ENCODE measurements around the gene CDH2.

The CDH2 gene

GRCh38 chr18:28074076-28074475, 102.9 kb downstream of the CDH2 start:
- Histone ChIP-seq H3K4me1 (ENCODE audit: control insufficient read depth in 2 of 2, insufficient read depth in 2 of 2, low read length in 2 of 2) (no peaks in the 10 kb centered on the region), H3K9ac (ENCODE audit: low read depth in 1 of 2, low read length in 2 of 2) (no peak overlapping the region), H3K36me3 (ENCODE audit: control insufficient read depth in 2 of 2, insufficient read depth in 2 of 2, low read length in 2 of 2) (no peaks in the 10 kb centered on the region), H3K9me3 (ENCODE audit: control insufficient read depth in 2 of 2, low read length in 2 of 2) (no peaks in the 10 kb centered on the region), H3K27ac (ENCODE audit: low read depth in 2 of 2, low read length in 2 of 2) (no peak overlapping the region), H3K27me3 (ENCODE audit: control insufficient read depth in 2 of 2, insufficient read depth in 2 of 2, low read length in 2 of 2) (no peaks in the 10 kb centered on the region), H3K4me3 (ENCODE audit: low read length in 2 of 2) (no peak overlapping the region)

GRCh38 chr18:28073658-28074057, 103.3 kb downstream of the CDH2 start:
- Histone ChIP-seq H3K27ac (ENCODE audit: low read depth in 2 of 2, low read length in 2 of 2) (no peak overlapping the region), H3K27me3 (ENCODE audit: control insufficient read depth in 2 of 2, insufficient read depth in 2 of 2, low read length in 2 of 2) (no peaks in the 10 kb centered on the region), H3K9me3 (ENCODE audit: control insufficient read depth in 2 of 2, low read length in 2 of 2) (no peaks in the 10 kb centered on the region), H3K4me1 (ENCODE audit: control insufficient read depth in 2 of 2, insufficient read depth in 2 of 2, low read length in 2 of 2) (no peaks in the 10 kb centered on the region), H3K4me3 (ENCODE audit: low read length in 2 of 2) (no peak overlapping the region), H3K36me3 (ENCODE audit: control insufficient read depth in 2 of 2, insufficient read depth in 2 of 2, low read length in 2 of 2) (no peaks in the 10 kb centered on the region), H3K9ac (ENCODE audit: low read depth in 1 of 2, low read length in 2 of 2) (no peak overlapping the region)

- Histone ChIP-seq H3K4me3 (ENCODE audit: low read length in 2 of 2) (no peak overlapping the region), H3K27ac (ENCODE audit: low read depth in 2 of 2, low read length in 2 of 2) (no peak overlapping the region), H3K4me1 (ENCODE audit: control insufficient read depth in 2 of 2, insufficient read depth in 2 of 2, low read length in 2 of 2) (no peaks in the 10 kb centered on the region), H3K36me3 (ENCODE audit: control insufficient read depth in 2 of 2, insufficient read depth in 2 of 2, low read length in 2 of 2) (no peaks in the 10 kb centered on the region), H3K27me3 (ENCODE audit: control insufficient read depth in 2 of 2, insufficient read depth in 2 of 2, low read length in 2 of 2) (no peaks in the 10 kb centered on the region), H3K9me3 (ENCODE audit: control insufficient read depth in 2 of 2, low read length in 2 of 2) (no peaks in the 10 kb centered on the region), H3K9ac (ENCODE audit: low read depth in 1 of 2, low read length in 2 of 2) (no peak overlapping the region)
Observed at GRCh38 chr18:28071199-28071598, 105.7 kb downstream of the CDH2 start.

- H3K9me3 ChIP-seq (ENCODE audit: control insufficient read depth in 2 of 2, low read length in 2 of 2), result no peaks in the 10 kb centered on the region
- no peak overlapping the region for H3K27ac ChIP-seq (ENCODE audit: low read depth in 2 of 2, low read length in 2 of 2)
- no peaks in the 10 kb centered on the region for H3K36me3 ChIP-seq (ENCODE audit: control insufficient read depth in 2 of 2, insufficient read depth in 2 of 2, low read length in 2 of 2)
- no peak overlapping the region for H3K4me3 ChIP-seq (ENCODE audit: low read length in 2 of 2)
- H3K4me1 ChIP-seq (ENCODE audit: control insufficient read depth in 2 of 2, insufficient read depth in 2 of 2, low read length in 2 of 2), result no peaks in the 10 kb centered on the region
- H3K27me3 ChIP-seq (ENCODE audit: control insufficient read depth in 2 of 2, insufficient read depth in 2 of 2, low read length in 2 of 2), result no peaks in the 10 kb centered on the region
- no peak overlapping the region for H3K9ac ChIP-seq (ENCODE audit: low read depth in 1 of 2, low read length in 2 of 2)
Observed at GRCh38 chr18:28068207-28068606, 108.7 kb downstream of the CDH2 start.

GRCh38 chr18:28067346-28067745, 109.6 kb downstream of the CDH2 start:
- Histone ChIP-seq H3K4me1 (ENCODE audit: control insufficient read depth in 2 of 2, insufficient read depth in 2 of 2, low read length in 2 of 2) (no peaks in the 10 kb centered on the region), H3K27ac (ENCODE audit: low read depth in 2 of 2, low read length in 2 of 2) (no peak overlapping the region), H3K9ac (ENCODE audit: low read depth in 1 of 2, low read length in 2 of 2) (no peak overlapping the region), H3K9me3 (ENCODE audit: control insufficient read depth in 2 of 2, low read length in 2 of 2) (no peaks in the 10 kb centered on the region), H3K36me3 (ENCODE audit: control insufficient read depth in 2 of 2, insufficient read depth in 2 of 2, low read length in 2 of 2) (no peaks in the 10 kb centered on the region), H3K27me3 (ENCODE audit: control insufficient read depth in 2 of 2, insufficient read depth in 2 of 2, low read length in 2 of 2) (no peaks in the 10 kb centered on the region), H3K4me3 (ENCODE audit: low read length in 2 of 2) (no peak overlapping the region)

- Histone ChIP-seq H3K4me3 (ENCODE audit: low read length in 2 of 2) (no peak overlapping the region), H3K36me3 (ENCODE audit: control insufficient read depth in 2 of 2, insufficient read depth in 2 of 2, low read length in 2 of 2) (no peaks in the 10 kb centered on the region), H3K27ac (ENCODE audit: low read depth in 2 of 2, low read length in 2 of 2) (no peak overlapping the region), H3K9me3 (ENCODE audit: control insufficient read depth in 2 of 2, low read length in 2 of 2) (no peaks in the 10 kb centered on the region), H3K4me1 (ENCODE audit: control insufficient read depth in 2 of 2, insufficient read depth in 2 of 2, low read length in 2 of 2) (no peaks in the 10 kb centered on the region), H3K9ac (ENCODE audit: low read depth in 1 of 2, low read length in 2 of 2) (no peak overlapping the region), H3K27me3 (ENCODE audit: control insufficient read depth in 2 of 2, insufficient read depth in 2 of 2, low read length in 2 of 2) (no peaks in the 10 kb centered on the region)
Observed at GRCh38 chr18:28065793-28066186, 111.1 kb downstream of the CDH2 start.

- H3K27me3 ChIP-seq (ENCODE audit: control insufficient read depth in 2 of 2, insufficient read depth in 2 of 2, low read length in 2 of 2), result no peaks in the 10 kb centered on the region
- H3K36me3 ChIP-seq (ENCODE audit: control insufficient read depth in 2 of 2, insufficient read depth in 2 of 2, low read length in 2 of 2), result no peaks in the 10 kb centered on the region
- H3K27ac ChIP-seq (ENCODE audit: low read depth in 2 of 2, low read length in 2 of 2), result no peak overlapping the region
- no peak overlapping the region for H3K4me3 ChIP-seq (ENCODE audit: low read length in 2 of 2)
- H3K4me1 ChIP-seq (ENCODE audit: control insufficient read depth in 2 of 2, insufficient read depth in 2 of 2, low read length in 2 of 2), result no peaks in the 10 kb centered on the region
- H3K9me3 ChIP-seq (ENCODE audit: control insufficient read depth in 2 of 2, low read length in 2 of 2), result no peaks in the 10 kb centered on the region
- no peak overlapping the region for H3K9ac ChIP-seq (ENCODE audit: low read depth in 1 of 2, low read length in 2 of 2)
Observed at GRCh38 chr18:28065031-28065792, 111.7 kb downstream of the CDH2 start.

GRCh38 chr18:28063926-28064325, 113.0 kb downstream of the CDH2 start:
- no peaks in the 10 kb centered on the region for H3K27me3 ChIP-seq (ENCODE audit: control insufficient read depth in 2 of 2, insufficient read depth in 2 of 2, low read length in 2 of 2)
- no peak overlapping the region for H3K4me3 ChIP-seq (ENCODE audit: low read length in 2 of 2)
- H3K9ac ChIP-seq (ENCODE audit: low read depth in 1 of 2, low read length in 2 of 2), result no peak overlapping the region
- H3K4me1 ChIP-seq (ENCODE audit: control insufficient read depth in 2 of 2, insufficient read depth in 2 of 2, low read length in 2 of 2), result no peaks in the 10 kb centered on the region
- no peaks in the 10 kb centered on the region for H3K9me3 ChIP-seq (ENCODE audit: control insufficient read depth in 2 of 2, low read length in 2 of 2)
- no peaks in the 10 kb centered on the region for H3K36me3 ChIP-seq (ENCODE audit: control insufficient read depth in 2 of 2, insufficient read depth in 2 of 2, low read length in 2 of 2)
- H3K27ac ChIP-seq (ENCODE audit: low read depth in 2 of 2, low read length in 2 of 2), result no peak overlapping the region

GRCh38 chr18:28063271-28063761, 113.6 kb downstream of the CDH2 start:
- Histone ChIP-seq H3K4me1 (ENCODE audit: control insufficient read depth in 2 of 2, insufficient read depth in 2 of 2, low read length in 2 of 2) (no peaks in the 10 kb centered on the region), H3K27ac (ENCODE audit: low read depth in 2 of 2, low read length in 2 of 2) (no peak overlapping the region), H3K9me3 (ENCODE audit: control insufficient read depth in 2 of 2, low read length in 2 of 2) (no peaks in the 10 kb centered on the region), H3K4me3 (ENCODE audit: low read length in 2 of 2) (no peak overlapping the region), H3K9ac (ENCODE audit: low read depth in 1 of 2, low read length in 2 of 2) (no peak overlapping the region), H3K27me3 (ENCODE audit: control insufficient read depth in 2 of 2, insufficient read depth in 2 of 2, low read length in 2 of 2) (no peaks in the 10 kb centered on the region), H3K36me3 (ENCODE audit: control insufficient read depth in 2 of 2, insufficient read depth in 2 of 2, low read length in 2 of 2) (no peaks in the 10 kb centered on the region)

GRCh38 chr18:28062443-28062842, 114.5 kb downstream of the CDH2 start:
- Histone ChIP-seq H3K4me3 (ENCODE audit: low read length in 2 of 2) (no peak overlapping the region), H3K9me3 (ENCODE audit: control insufficient read depth in 2 of 2, low read length in 2 of 2) (no peaks in the 10 kb centered on the region), H3K27me3 (ENCODE audit: control insufficient read depth in 2 of 2, insufficient read depth in 2 of 2, low read length in 2 of 2) (no peaks in the 10 kb centered on the region), H3K4me1 (ENCODE audit: control insufficient read depth in 2 of 2, insufficient read depth in 2 of 2, low read length in 2 of 2) (no peaks in the 10 kb centered on the region), H3K36me3 (ENCODE audit: control insufficient read depth in 2 of 2, insufficient read depth in 2 of 2, low read length in 2 of 2) (no peaks in the 10 kb centered on the region), H3K27ac (ENCODE audit: low read depth in 2 of 2, low read length in 2 of 2) (no peak overlapping the region), H3K9ac (ENCODE audit: low read depth in 1 of 2, low read length in 2 of 2) (no peak overlapping the region)
